ENCODE data around the gene NCKAP5.

GRCh38 chr2:132813422-132813821 is 754.8 kb downstream of the NCKAP5 start:
- TF ChIP-seq USF2 (IDR thresholded peaks at IDR 0.05; ENCODE audit: low read length) = no peak
- no peak for TF ChIP-seq TEAD4 (IDR thresholded peaks at IDR 0.05; ENCODE audit: low read depth, low read length)
